ENCODE results near the gene TPO. TPM values are rescaled to one million over a fixed set of nuclear protein-coding genes. Genes with fewer than 3 reads are reported as not detected.

The TPO gene
- total and polyA plus RNA-seq, 4 donors, result 6.6 to 11.1 TPM; not detected in 2

DNA sequence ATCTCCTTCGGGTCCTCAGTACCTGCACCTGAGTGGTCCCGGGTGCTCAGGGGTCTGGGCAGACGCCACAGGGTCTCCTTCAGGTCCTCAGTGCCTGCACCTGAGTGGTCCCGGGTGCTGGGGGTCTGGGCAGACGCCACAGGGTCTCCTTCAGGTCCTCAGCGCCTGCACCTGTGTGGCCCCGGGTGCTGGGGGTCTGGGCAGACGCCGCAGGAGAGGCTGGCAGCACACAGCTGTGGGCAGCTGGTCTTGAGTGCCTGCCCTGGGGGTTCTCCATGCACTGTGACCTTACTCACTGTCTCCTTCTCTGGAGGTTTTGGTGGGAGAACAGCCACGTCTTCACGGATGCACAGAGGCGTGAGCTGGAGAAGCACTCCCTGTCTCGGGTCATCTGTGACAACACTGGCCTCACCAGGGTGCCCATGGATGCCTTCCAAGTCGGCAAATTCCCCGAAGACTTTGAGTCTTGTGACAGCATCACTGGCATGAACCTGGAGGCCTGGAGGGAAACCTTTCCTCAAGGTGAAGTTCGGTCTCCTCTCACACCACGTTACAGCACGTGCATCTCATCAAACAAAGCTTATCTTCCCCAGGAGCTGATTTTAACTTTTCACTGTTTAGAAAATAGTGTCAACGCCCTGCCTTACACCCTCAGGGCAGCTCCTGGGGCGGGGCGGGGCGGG is 82.6 kb downstream of the TPO start:
- H3K9me3 ChIP-seq (ENCODE audit: control insufficient read depth, low read length), result no peaks in the 10 kb centered on the region
- no peaks in the 10 kb centered on the region for H3K4me1 ChIP-seq (ENCODE audit: control insufficient read depth in 1 of 2, insufficient read depth in 2 of 2, low read length in 2 of 2)
- DNase-seq (no peak), ATAC-seq (ENCODE audit: low FRiP score) (no peak)
- no peak overlapping the region for H3K4me3 ChIP-seq (ENCODE audit: low read length in 2 of 2)
- intact Hi-C loops (cut with DNase I), result no loop called here
- H3K36me3 ChIP-seq (ENCODE audit: control insufficient read depth in 1 of 2, insufficient read depth in 2 of 2, low read length in 1 of 2), result no peaks in the 10 kb centered on the region
- H3K27me3 ChIP-seq (ENCODE audit: control insufficient read depth in 1 of 2, insufficient read depth in 2 of 2, low read length in 1 of 2), result no peaks in the 10 kb centered on the region
- WGBS, 2 donors, result 80 to 83% methylated on average over 22 of the region's 22 CpGs
- no peak overlapping the region for H3K27ac ChIP-seq (ENCODE audit: low read depth in 1 of 2, low read length in 2 of 2)

DNA sequence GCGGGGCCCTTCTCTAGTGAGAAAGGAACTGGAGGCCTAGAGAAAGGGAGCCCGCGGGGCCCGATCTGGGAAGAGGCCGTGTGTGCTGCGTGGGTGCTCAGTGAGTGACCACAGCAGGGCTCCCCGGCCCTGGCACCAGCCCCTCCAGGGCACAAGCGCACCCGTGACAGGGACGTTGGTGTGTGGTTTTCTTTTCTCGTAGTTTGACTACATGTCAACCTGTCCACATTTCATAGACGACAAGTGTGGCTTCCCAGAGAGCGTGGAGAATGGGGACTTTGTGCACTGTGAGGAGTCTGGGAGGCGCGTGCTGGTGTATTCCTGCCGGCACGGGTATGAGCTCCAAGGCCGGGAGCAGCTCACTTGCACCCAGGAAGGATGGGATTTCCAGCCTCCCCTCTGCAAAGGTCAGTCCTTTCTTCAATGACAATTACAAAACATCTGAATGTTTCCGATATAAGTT is 83.1 kb downstream of the TPO start:
- Histone ChIP-seq H3K4me3 (ENCODE audit: low read length in 2 of 2) (no peak overlapping the region), H3K9me3 (ENCODE audit: control insufficient read depth, low read length) (no peaks in the 10 kb centered on the region), H3K27ac (ENCODE audit: low read depth in 1 of 2, low read length in 2 of 2) (no peak overlapping the region), H3K27me3 (ENCODE audit: control insufficient read depth in 1 of 2, insufficient read depth in 2 of 2, low read length in 1 of 2) (no peaks in the 10 kb centered on the region), H3K36me3 (ENCODE audit: control insufficient read depth in 1 of 2, insufficient read depth in 2 of 2, low read length in 1 of 2) (no peaks in the 10 kb centered on the region), H3K4me1 (ENCODE audit: control insufficient read depth in 1 of 2, insufficient read depth in 2 of 2, low read length in 2 of 2) (no peaks in the 10 kb centered on the region)
- DNase-seq, result peak in 1 of 2 donors; percentile 16
- 88 to 89% methylated on average over 17 to 19 of the region's 19 CpGs for WGBS, 2 donors
- intact Hi-C loops (cut with DNase I), result no loop called here
- ATAC-seq (ENCODE audit: low FRiP score), result no peak

DNA sequence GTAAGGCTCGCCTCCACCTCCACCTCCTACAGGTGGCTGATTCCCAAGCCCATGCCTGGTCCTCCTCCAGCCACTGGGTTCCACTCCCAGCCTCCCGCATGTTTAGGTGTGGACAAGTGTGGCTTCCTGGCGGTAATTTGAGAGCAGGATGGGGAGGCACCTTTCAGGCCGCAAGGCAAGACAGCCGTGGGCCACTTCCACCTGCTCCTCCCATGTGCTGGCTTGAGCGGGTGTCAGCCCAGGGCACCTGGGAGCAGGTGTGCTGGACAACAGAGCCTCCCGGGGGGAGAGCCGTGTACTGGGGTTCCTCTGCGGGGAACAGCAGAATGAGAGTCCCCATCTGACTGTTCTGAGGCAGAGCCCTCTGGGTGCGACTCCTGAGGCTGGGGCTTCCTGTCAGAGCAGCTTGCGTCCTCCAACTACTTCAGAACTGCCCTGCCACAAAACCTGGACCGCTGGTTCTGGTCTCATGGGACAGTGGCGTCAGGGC is 83.9 kb downstream of the TPO start:
- no peak overlapping the region for H3K27ac ChIP-seq (ENCODE audit: low read depth in 1 of 2, low read length in 2 of 2)
- no peaks in the 10 kb centered on the region for H3K9me3 ChIP-seq (ENCODE audit: control insufficient read depth, low read length)
- WGBS, 2 donors, result 77 to 82% methylated on average over 13 of the region's 13 CpGs
- intact Hi-C loops (cut with DNase I), result no loop called here
- DNase-seq (peak in 1 of 2 donors; percentile 53), ATAC-seq (ENCODE audit: low FRiP score) (no peak)
- H3K36me3 ChIP-seq (ENCODE audit: control insufficient read depth in 1 of 2, insufficient read depth in 2 of 2, low read length in 1 of 2), result no peaks in the 10 kb centered on the region
- no peaks in the 10 kb centered on the region for H3K27me3 ChIP-seq (ENCODE audit: control insufficient read depth in 1 of 2, insufficient read depth in 2 of 2, low read length in 1 of 2)
- no peaks in the 10 kb centered on the region for H3K4me1 ChIP-seq (ENCODE audit: control insufficient read depth in 1 of 2, insufficient read depth in 2 of 2, low read length in 2 of 2)
- H3K4me3 ChIP-seq (ENCODE audit: low read length in 2 of 2), result no peak overlapping the region

DNA sequence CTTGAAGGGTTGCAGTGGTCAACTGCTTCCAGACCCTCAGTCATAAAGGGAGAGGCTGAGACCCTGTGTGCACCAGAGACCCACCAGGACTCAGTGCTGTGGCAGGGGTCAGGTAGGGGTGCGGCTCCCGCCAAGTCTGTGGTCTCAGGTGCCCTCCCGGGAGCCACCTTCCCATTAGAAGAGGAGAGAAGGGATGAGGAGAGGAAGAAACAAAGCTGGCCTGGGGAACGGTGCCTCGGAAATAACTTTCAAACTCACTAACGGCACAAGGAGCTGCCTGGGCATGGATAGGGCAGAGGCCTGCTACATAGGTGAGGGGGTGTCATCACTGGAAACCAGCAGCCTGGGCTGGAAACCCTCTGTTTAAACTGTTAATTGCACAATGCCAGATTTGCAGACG is 84.9 kb downstream of the TPO start:
- 84 to 87% methylated on average over 7 of the region's 7 CpGs for WGBS, 2 donors
- Histone ChIP-seq H3K36me3 (ENCODE audit: control insufficient read depth in 1 of 2, insufficient read depth in 2 of 2, low read length in 1 of 2) (no peaks in the 10 kb centered on the region), H3K27me3 (ENCODE audit: control insufficient read depth in 1 of 2, insufficient read depth in 2 of 2, low read length in 1 of 2) (no peaks in the 10 kb centered on the region), H3K27ac (ENCODE audit: low read depth in 1 of 2, low read length in 2 of 2) (no peak overlapping the region), H3K9me3 (ENCODE audit: control insufficient read depth, low read length) (no peaks in the 10 kb centered on the region), H3K4me3 (ENCODE audit: low read length in 2 of 2) (no peak overlapping the region), H3K4me1 (ENCODE audit: control insufficient read depth in 1 of 2, insufficient read depth in 2 of 2, low read length in 2 of 2) (no peaks in the 10 kb centered on the region)
- peak; percentile 2 to 34 for DNase-seq
- intact Hi-C loops (cut with DNase I), result no loop called here
- ATAC-seq (ENCODE audit: low FRiP score), result no peak

DNA sequence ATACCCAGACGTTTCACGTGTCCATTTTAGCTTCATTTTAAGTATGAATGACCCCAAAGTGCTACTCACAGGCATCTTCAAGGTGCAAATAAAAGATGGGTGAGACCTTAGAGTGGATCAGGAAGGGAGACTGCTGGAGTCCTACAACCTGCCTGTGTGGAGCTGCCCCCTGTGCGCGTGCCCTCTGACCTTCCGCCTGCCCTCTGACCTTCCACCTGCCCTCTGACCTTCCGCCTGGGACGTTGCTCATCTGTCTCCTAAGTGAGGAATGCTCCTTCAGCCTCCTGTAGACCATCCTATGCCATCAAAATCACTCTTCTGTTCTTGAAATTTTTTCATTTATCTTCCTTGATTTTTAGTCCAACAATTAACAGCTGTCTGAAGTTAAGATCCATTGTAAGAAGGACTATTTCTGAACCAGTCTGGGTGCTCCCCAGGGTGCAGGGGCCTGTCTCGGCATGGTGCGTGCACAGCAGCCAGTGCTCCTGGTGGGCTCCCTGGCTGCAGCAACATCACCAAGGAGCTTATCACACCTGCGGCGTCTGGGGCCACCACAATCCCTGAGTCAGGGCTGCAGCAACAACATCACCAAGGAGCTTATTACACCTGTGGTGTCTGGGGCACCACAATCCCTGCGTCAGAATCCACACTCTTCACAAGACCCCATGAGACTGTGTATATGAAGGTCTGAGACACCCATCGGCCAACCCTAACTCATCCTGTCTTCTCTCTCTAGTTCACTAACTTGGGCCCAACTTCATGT is 86.0 kb downstream of the TPO start:
- Histone ChIP-seq H3K4me1 (ENCODE audit: control insufficient read depth in 1 of 2, insufficient read depth in 2 of 2, low read length in 2 of 2) (no peaks in the 10 kb centered on the region), H3K27me3 (ENCODE audit: control insufficient read depth in 1 of 2, insufficient read depth in 2 of 2, low read length in 1 of 2) (no peaks in the 10 kb centered on the region), H3K27ac (ENCODE audit: low read depth in 1 of 2, low read length in 2 of 2) (no peak overlapping the region), H3K9me3 (ENCODE audit: control insufficient read depth, low read length) (no peaks in the 10 kb centered on the region), H3K4me3 (ENCODE audit: low read length in 2 of 2) (no peak overlapping the region), H3K36me3 (ENCODE audit: control insufficient read depth in 1 of 2, insufficient read depth in 2 of 2, low read length in 1 of 2) (no peaks in the 10 kb centered on the region)
- intact Hi-C loops (cut with DNase I), result no loop called here
- 87 to 88% methylated on average over 13 of the region's 13 CpGs for WGBS, 2 donors
- ATAC-seq (ENCODE audit: low FRiP score), result no peak
- DNase-seq, result peak; percentile 11 to 40

DNA sequence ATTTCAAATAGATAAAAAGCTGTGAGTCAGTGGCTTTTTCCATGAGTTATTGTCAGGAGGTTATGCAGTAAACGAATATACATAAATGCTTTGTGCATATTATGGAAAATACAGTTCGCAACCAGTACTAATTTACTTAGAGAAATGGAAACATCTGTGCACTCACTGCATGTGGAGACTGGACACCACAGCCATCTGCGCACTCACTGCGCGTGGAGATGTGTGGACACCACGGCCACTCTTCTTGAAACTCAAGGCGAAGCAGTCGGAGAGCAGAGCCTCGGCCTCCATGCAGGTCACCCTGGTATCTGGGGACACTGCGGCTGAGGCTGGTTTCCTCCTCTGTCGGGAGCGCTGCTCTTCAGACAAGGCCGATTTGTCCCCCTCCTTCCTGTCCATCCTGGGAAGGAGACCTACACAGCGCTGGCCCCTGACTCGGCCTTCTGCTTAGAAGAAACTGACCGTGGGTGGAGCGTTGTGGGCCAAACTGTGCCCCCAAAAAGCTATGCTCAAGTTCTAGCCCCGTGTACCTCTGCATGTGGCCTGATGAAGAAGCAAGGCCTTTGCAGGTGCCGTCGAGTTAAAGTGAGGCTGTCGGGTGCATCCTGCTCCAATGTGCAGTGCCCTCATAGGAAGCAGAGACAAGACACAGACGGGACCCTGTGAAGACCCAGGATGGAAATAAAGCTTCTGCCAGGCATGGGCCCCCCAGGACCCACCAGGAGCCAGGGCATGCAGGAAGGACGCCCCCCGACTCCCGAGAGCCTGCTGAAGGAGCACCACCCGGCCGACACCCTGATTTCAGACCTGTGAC is 88.0 kb downstream of the TPO start:
- Histone ChIP-seq H3K36me3 (ENCODE audit: control insufficient read depth in 1 of 2, insufficient read depth in 2 of 2, low read length in 1 of 2) (no peaks in the 10 kb centered on the region), H3K9me3 (ENCODE audit: control insufficient read depth, low read length) (no peaks in the 10 kb centered on the region), H3K27me3 (ENCODE audit: control insufficient read depth in 1 of 2, insufficient read depth in 2 of 2, low read length in 1 of 2) (no peaks in the 10 kb centered on the region), H3K4me3 (ENCODE audit: low read length in 2 of 2) (no peak overlapping the region), H3K4me1 (ENCODE audit: control insufficient read depth in 1 of 2, insufficient read depth in 2 of 2, low read length in 2 of 2) (no peaks in the 10 kb centered on the region), H3K27ac (ENCODE audit: low read depth in 1 of 2, low read length in 2 of 2) (no peak overlapping the region)
- 86 to 88% methylated on average over 27 of the region's 27 CpGs for WGBS, 2 donors
- DNase-seq, result peak; percentile 36 to 56
- intact Hi-C loops (cut with DNase I), result no loop called here
- ATAC-seq (ENCODE audit: low FRiP score), result no peak

DNA sequence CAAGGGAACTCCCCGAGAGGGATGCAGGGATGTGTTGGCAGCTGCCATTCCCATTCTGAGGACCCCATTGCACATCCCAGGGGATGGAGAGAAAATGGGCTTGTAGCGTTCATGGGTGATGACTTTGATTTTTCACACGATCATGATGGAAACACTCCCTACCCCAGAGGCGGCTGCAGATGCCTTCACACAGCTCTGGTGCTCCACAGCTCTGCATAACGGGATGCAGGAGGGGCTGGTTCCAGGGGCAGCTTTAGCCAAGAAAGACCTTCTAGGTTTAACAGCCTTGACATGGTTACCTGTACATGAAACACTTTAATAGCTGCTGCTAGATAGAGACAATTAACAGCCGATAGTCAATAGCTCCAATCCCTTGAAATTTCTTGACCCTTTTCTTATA is 88.7 kb downstream of the TPO start:
- no peaks in the 10 kb centered on the region for H3K4me1 ChIP-seq (ENCODE audit: control insufficient read depth in 1 of 2, insufficient read depth in 2 of 2, low read length in 2 of 2)
- no peak overlapping the region for H3K4me3 ChIP-seq (ENCODE audit: low read length in 2 of 2)
- H3K9me3 ChIP-seq (ENCODE audit: control insufficient read depth, low read length), result no peaks in the 10 kb centered on the region
- 81 to 87% methylated on average over 6 of the region's 6 CpGs for WGBS, 2 donors
- DNase-seq (peak in 1 of 2 donors; percentile 31), ATAC-seq (ENCODE audit: low FRiP score) (no peak)
- no peak overlapping the region for H3K27ac ChIP-seq (ENCODE audit: low read depth in 1 of 2, low read length in 2 of 2)
- no peaks in the 10 kb centered on the region for H3K27me3 ChIP-seq (ENCODE audit: control insufficient read depth in 1 of 2, insufficient read depth in 2 of 2, low read length in 1 of 2)
- intact Hi-C loops (cut with DNase I), result no loop called here
- no peaks in the 10 kb centered on the region for H3K36me3 ChIP-seq (ENCODE audit: control insufficient read depth in 1 of 2, insufficient read depth in 2 of 2, low read length in 1 of 2)

DNA sequence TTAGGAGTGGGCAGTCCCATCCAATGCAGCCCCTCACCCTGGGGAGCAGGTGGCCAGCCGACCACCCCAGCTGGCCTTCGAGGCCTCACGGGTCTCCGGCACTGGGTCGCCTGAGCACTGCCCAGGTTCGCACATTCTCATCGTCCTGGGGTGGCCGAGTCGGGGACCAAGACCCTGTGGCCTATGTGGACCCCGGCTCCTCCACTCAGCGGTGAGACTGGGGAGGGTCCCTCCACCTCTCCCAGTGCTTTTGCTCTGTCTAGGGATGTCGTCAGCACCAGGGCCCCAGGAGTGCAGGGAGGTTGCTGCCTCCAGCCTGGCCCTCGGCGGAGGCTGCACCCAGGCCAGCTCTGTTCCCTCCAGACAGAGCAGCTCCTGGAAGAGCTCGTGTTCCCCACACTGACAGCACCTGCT is 89.6 kb downstream of the TPO start:
- no peaks in the 10 kb centered on the region for H3K4me1 ChIP-seq (ENCODE audit: control insufficient read depth in 1 of 2, insufficient read depth in 2 of 2, low read length in 2 of 2)

More for the DNA sequence above, 89.6 kb downstream of the TPO start:
- intact Hi-C loops (cut with DNase I), result no loop called here
- no peaks in the 10 kb centered on the region for H3K9me3 ChIP-seq (ENCODE audit: control insufficient read depth, low read length)
- 84 to 89% methylated on average over 15 of the region's 15 CpGs for WGBS, 2 donors
- no peak overlapping the region for H3K4me3 ChIP-seq (ENCODE audit: low read length in 2 of 2)
- no peak overlapping the region for H3K27ac ChIP-seq (ENCODE audit: low read depth in 1 of 2, low read length in 2 of 2)
- no peaks in the 10 kb centered on the region for H3K27me3 ChIP-seq (ENCODE audit: control insufficient read depth in 1 of 2, insufficient read depth in 2 of 2, low read length in 1 of 2)
- peak; percentile 32 to 64 for DNase-seq
- ATAC-seq (ENCODE audit: low FRiP score), result peak; percentile 59
- H3K36me3 ChIP-seq (ENCODE audit: control insufficient read depth in 1 of 2, insufficient read depth in 2 of 2, low read length in 1 of 2), result no peaks in the 10 kb centered on the region
